Activated T-helper 17 cell treated with anti-CD3 and anti-CD28 coated beads, Interleukin-2, amount 50 U/mL, for 72 hours (primary cell): ENCODE measurements around the gene CST8. TPM values are rescaled to one million over a fixed set of nuclear protein-coding genes. Genes with fewer than 3 reads are reported as not detected.

Experiments used
- ATAC-seq: fragments of 150-1000 bp; cut with Tn5 transposase; replicated peaks from 2 replicates; pipeline ENCODE4 v1.10.0; 2021; ENCODE audit warnings: mild to moderate bottlenecking, moderate library complexity
- H3K27ac Mint-ChIP-seq: one replicate; pipeline ENCODE4 v1.8.0; 2022; ENCODE audit warnings: mixed read lengths
- H3K27me3 Mint-ChIP-seq: one replicate; pipeline ENCODE4 v1.8.0; 2022; ENCODE audit warnings: mixed read lengths
- H3K36me3 Mint-ChIP-seq: one replicate; pipeline ENCODE4 v1.8.0; 2022; ENCODE audit warnings: low read depth, mild to moderate bottlenecking, mixed read lengths
- H3K4me1 Mint-ChIP-seq: one replicate; pipeline ENCODE4 v1.8.0; 2022; ENCODE audit warnings: mixed read lengths
- H3K4me3 Mint-ChIP-seq: one replicate; pipeline ENCODE4 v1.8.0; 2022; ENCODE audit warnings: mild to moderate bottlenecking, mixed read lengths
- H3K9me3 Mint-ChIP-seq: one replicate; pipeline ENCODE4 v1.8.0; 2022; ENCODE audit warnings: mixed read lengths
- total RNA-seq, 2 donors: library from RNA; stranded (reverse); gene quantifications; one replicate each; pipeline ENCODE4 v1.2.3, GENCODE V29; 2022

Gene CST8
- total RNA-seq: under 1 TPM in 1 of 2 donors, not detected in 1; 0.29 TPM

- Mint-ChIP-seq H3K36me3 (no peaks in the 10 kb centered on the region), H3K4me3 (no peak within 1 kb of the TSS), H3K27me3 (no peaks in the 10 kb centered on the region), H3K9me3 (no peaks in the 10 kb centered on the region), H3K4me1 (no peaks in the 10 kb centered on the region), H3K27ac (no peak within 1 kb of the TSS)
- no peak for ATAC-seq
Observed at GRCh38 chr20:23490817-23491216, at the start of gene CST8. Gene CST8, plus strand, starts transcription at chr20:23491117. Its CDS starts 551 bp downstream, at chr20:23491668.

GRCh38 chr20:23441850-23442313, 49.0 kb upstream of the CST8 start:
- Mint-ChIP-seq H3K4me1 (no peaks in the 10 kb centered on the region), H3K27me3 (no peaks in the 10 kb centered on the region), H3K9me3 (no peaks in the 10 kb centered on the region), H3K36me3 (no peaks in the 10 kb centered on the region), H3K4me3 (no peak overlapping the region), H3K27ac (no peak overlapping the region)
- ATAC-seq: peak; percentile 74

- H3K27ac Mint-ChIP-seq: no peak overlapping the region
- H3K27me3 Mint-ChIP-seq: no peaks in the 10 kb centered on the region
- no peaks in the 10 kb centered on the region for H3K9me3 Mint-ChIP-seq
- no peak for ATAC-seq
- H3K36me3 Mint-ChIP-seq: no peaks in the 10 kb centered on the region
- no peak overlapping the region for H3K4me3 Mint-ChIP-seq
- no peaks in the 10 kb centered on the region for H3K4me1 Mint-ChIP-seq
Observed at GRCh38 chr20:23442436-23442835, 48.5 kb upstream of the CST8 start.

- Mint-ChIP-seq H3K27ac (no peak overlapping the region), H3K36me3 (no peaks in the 10 kb centered on the region), H3K4me1 (no peaks in the 10 kb centered on the region), H3K27me3 (no peaks in the 10 kb centered on the region), H3K9me3 (no peaks in the 10 kb centered on the region), H3K4me3 (no peak overlapping the region)
- no peak for ATAC-seq
Observed at GRCh38 chr20:23444859-23445258, 46.1 kb upstream of the CST8 start.

GRCh38 chr20:23445596-23446217, 45.2 kb upstream of the CST8 start:
- H3K4me3 Mint-ChIP-seq: no peak overlapping the region
- no peaks in the 10 kb centered on the region for H3K9me3 Mint-ChIP-seq
- no peak overlapping the region for H3K27ac Mint-ChIP-seq
- no peak for ATAC-seq
- H3K4me1 Mint-ChIP-seq: no peaks in the 10 kb centered on the region
- no peaks in the 10 kb centered on the region for H3K36me3 Mint-ChIP-seq
- H3K27me3 Mint-ChIP-seq: peaks cover 1% of the 10 kb centered on the region

- Mint-ChIP-seq H3K9me3 (no peaks in the 10 kb centered on the region), H3K4me3 (no peak overlapping the region), H3K36me3 (no peaks in the 10 kb centered on the region), H3K27ac (no peak overlapping the region), H3K4me1 (no peaks in the 10 kb centered on the region), H3K27me3 (peaks cover 6% of the 10 kb centered on the region)
- peak; percentile 52 for ATAC-seq
Observed at GRCh38 chr20:23446505-23446904, 44.4 kb upstream of the CST8 start.

- no peak for ATAC-seq
Observed at GRCh38 chr20:23448167-23448566, 42.8 kb upstream of the CST8 start.

GRCh38 chr20:23449421-23449820, 41.5 kb upstream of the CST8 start:
- ATAC-seq: no peak

More at GRCh38 chr20:23448167-23448566, 42.8 kb upstream of the CST8 start:
- Mint-ChIP-seq H3K9me3 (no peaks in the 10 kb centered on the region), H3K27ac (no peak overlapping the region), H3K27me3 (peaks cover 6% of the 10 kb centered on the region), H3K36me3 (no peaks in the 10 kb centered on the region), H3K4me3 (no peak overlapping the region), H3K4me1 (no peaks in the 10 kb centered on the region)

GRCh38 chr20:23450877-23451276, 40.0 kb upstream of the CST8 start:
- Mint-ChIP-seq H3K4me3 (no peak overlapping the region), H3K36me3 (no peaks in the 10 kb centered on the region)

More at GRCh38 chr20:23449421-23449820, 41.5 kb upstream of the CST8 start:
- Mint-ChIP-seq H3K9me3 (no peaks in the 10 kb centered on the region), H3K27me3 (peaks cover 6% of the 10 kb centered on the region), H3K4me3 (no peak overlapping the region), H3K4me1 (no peaks in the 10 kb centered on the region), H3K27ac (no peak overlapping the region), H3K36me3 (no peaks in the 10 kb centered on the region)

GRCh38 chr20:23451956-23452487, 38.9 kb upstream of the CST8 start:
- Mint-ChIP-seq H3K4me3 (no peak overlapping the region), H3K4me1 (peaks cover 6% of the 10 kb centered on the region), H3K27me3 (peaks cover 17% of the 10 kb centered on the region), H3K9me3 (no peaks in the 10 kb centered on the region), H3K36me3 (no peaks in the 10 kb centered on the region), H3K27ac (no peak overlapping the region)
- no peak for ATAC-seq

More at GRCh38 chr20:23450877-23451276, 40.0 kb upstream of the CST8 start:
- H3K27ac Mint-ChIP-seq: no peak overlapping the region
- ATAC-seq: no peak
- H3K27me3 Mint-ChIP-seq: peaks cover 7% of the 10 kb centered on the region
- H3K9me3 Mint-ChIP-seq: no peaks in the 10 kb centered on the region
- H3K4me1 Mint-ChIP-seq: no peaks in the 10 kb centered on the region

- no peak for ATAC-seq
- H3K9me3 Mint-ChIP-seq: no peaks in the 10 kb centered on the region
- no peaks in the 10 kb centered on the region for H3K36me3 Mint-ChIP-seq
- H3K27me3 Mint-ChIP-seq: peaks cover 18% of the 10 kb centered on the region
- peaks cover 6% of the 10 kb centered on the region for H3K4me1 Mint-ChIP-seq
- H3K4me3 Mint-ChIP-seq: no peak within 1 kb of the TSS
- H3K27ac Mint-ChIP-seq: no peak within 1 kb of the TSS
Observed at GRCh38 chr20:23452776-23453175, 38.1 kb upstream of the CST8 start, which contains the start of gene CST11. Gene CST11, minus strand, starts transcription at chr20:23452876. Its CDS starts 65 bp downstream, at chr20:23452811.

GRCh38 chr20:23453549-23454543, 37.1 kb upstream of the CST8 start:
- no peak for ATAC-seq
- Mint-ChIP-seq H3K9me3 (no peaks in the 10 kb centered on the region), H3K27ac (no peak overlapping the region), H3K4me1 (peaks cover 6% of the 10 kb centered on the region), H3K27me3 (peaks cover 18% of the 10 kb centered on the region), H3K4me3 (no peak overlapping the region), H3K36me3 (no peaks in the 10 kb centered on the region)

GRCh38 chr20:23454816-23455215, 36.1 kb upstream of the CST8 start:
- H3K36me3 Mint-ChIP-seq: no peaks in the 10 kb centered on the region
- H3K4me3 Mint-ChIP-seq: no peak overlapping the region
- ATAC-seq: no peak
- H3K9me3 Mint-ChIP-seq: no peaks in the 10 kb centered on the region
- H3K27ac Mint-ChIP-seq: no peak overlapping the region
- H3K27me3 Mint-ChIP-seq: peaks cover 25% of the 10 kb centered on the region
- peaks cover 6% of the 10 kb centered on the region for H3K4me1 Mint-ChIP-seq

- ATAC-seq: no peak
- Mint-ChIP-seq H3K4me3 (no peak overlapping the region), H3K36me3 (no peaks in the 10 kb centered on the region), H3K9me3 (no peaks in the 10 kb centered on the region), H3K27ac (no peak overlapping the region), H3K4me1 (peaks cover 6% of the 10 kb centered on the region), H3K27me3 (peaks cover 26% of the 10 kb centered on the region)
Observed at GRCh38 chr20:23455639-23456038, 35.3 kb upstream of the CST8 start.
